Measurements from ENCODE around the gene PDCL2. TPM values are rescaled to one million over a fixed set of nuclear protein-coding genes. Genes with fewer than 3 reads are reported as not detected.

The PDCL2 gene
- total and polyA plus RNA-seq, 9 of the 15 experiments (the other 6 are each of a cell fraction or from before 2014, with no cell fraction given) = 0.62 to 2.5 (median 1.2) TPM

DNA sequence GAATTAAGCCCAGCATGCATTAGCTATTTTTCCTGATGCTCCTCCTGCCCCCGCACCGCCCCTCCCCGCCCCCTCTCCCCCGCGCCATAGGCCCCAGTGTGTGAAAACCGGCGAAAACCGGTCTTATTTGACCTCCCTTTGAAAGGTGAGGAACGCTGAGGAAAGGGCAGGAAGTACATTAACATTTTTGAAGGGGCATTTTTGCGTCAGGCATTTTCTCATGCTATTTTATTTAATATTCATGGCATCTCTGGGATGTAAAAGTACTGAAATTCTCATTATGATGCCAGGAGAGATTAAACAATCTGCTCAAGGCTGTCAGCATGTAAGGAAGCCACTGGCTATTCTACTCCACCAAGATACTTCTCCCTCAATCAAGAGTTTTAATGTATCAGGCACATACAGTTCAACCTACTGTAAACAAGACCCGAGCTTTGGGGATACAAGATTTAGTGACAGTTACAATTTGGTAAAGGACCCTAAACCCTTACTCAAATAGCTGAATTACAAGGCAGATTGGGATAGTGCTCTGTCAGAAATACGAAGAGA, 45.3 kb upstream of the PDCL2 start (continued):
- TF ChIP-seq FOXA3 (CRISPR knock-in tag; conservative IDR thresholded peaks at IDR 0.05 in 1 of 2, IDR thresholded peaks at IDR 0.05 in 1 of 2) (peak in 1 of 2 experiments; percentile 33; a peak in 1 of 4 replicates), ETV1 (tag; conservative IDR thresholded peaks at IDR 0.05; ENCODE audit: low read depth) (peak; percentile 16; the same call in 1 of the 2 replicates), NR2F6 (CRISPR knock-in tag; IDR thresholded peaks at IDR 0.05) (no peak), NR2C2 (CRISPR knock-in tag; IDR thresholded peaks at IDR 0.05) (no peak), NR2C2 (tag; IDR thresholded peaks at IDR 0.05) (peak; percentile 79)
- TF ChIP-seq, protein P1, sequence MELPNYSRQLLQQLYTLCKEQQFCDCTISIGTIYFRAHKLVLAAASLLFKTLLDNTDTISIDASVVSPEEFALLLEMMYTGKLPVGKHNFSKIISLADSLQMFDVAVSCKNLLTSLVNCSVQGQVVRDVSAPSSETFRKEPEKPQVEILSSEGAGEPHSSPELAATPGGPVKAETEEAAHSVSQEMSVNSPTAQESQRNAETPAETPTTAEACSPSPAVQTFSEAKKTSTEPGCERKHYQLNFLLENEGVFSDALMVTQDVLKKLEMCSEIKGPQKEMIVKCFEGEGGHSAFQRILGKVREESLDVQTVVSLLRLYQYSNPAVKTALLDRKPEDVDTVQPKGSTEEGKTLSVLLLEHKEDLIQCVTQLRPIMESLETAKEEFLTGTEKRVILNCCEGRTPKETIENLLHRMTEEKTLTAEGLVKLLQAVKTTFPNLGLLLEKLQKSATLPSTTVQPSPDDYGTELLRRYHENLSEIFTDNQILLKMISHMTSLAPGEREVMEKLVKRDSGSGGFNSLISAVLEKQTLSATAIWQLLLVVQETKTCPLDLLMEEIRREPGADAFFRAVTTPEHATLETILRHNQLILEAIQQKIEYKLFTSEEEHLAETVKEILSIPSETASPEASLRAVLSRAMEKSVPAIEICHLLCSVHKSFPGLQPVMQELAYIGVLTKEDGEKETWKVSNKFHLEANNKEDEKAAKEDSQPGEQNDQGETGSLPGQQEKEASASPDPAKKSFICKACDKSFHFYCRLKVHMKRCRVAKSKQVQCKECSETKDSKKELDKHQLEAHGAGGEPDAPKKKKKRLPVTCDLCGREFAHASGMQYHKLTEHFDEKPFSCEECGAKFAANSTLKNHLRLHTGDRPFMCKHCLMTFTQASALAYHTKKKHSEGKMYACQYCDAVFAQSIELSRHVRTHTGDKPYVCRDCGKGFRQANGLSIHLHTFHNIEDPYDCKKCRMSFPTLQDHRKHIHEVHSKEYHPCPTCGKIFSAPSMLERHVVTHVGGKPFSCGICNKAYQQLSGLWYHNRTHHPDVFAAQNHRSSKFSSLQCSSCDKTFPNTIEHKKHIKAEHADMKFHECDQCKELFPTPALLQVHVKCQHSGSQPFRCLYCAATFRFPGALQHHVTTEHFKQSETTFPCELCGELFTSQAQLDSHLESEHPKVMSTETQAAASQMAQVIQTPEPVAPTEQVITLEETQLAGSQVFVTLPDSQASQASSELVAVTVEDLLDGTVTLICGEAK (IDR thresholded peaks at IDR 0.05) = peak; percentile 53; the same call in 1 of the 2 replicates
- TF ChIP-seq, protein P1 (CRISPR knock-in tag; IDR thresholded peaks at IDR 0.05) = no peak
- TF ChIP-seq, protein P2, sequence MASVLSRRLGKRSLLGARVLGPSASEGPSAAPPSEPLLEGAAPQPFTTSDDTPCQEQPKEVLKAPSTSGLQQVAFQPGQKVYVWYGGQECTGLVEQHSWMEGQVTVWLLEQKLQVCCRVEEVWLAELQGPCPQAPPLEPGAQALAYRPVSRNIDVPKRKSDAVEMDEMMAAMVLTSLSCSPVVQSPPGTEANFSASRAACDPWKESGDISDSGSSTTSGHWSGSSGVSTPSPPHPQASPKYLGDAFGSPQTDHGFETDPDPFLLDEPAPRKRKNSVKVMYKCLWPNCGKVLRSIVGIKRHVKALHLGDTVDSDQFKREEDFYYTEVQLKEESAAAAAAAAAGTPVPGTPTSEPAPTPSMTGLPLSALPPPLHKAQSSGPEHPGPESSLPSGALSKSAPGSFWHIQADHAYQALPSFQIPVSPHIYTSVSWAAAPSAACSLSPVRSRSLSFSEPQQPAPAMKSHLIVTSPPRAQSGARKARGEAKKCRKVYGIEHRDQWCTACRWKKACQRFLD (CRISPR knock-in tag; IDR thresholded peaks at IDR 0.05) = peak; percentile 62; the same call in 1 of the 2 replicates
- TF ChIP-seq, protein P3, sequence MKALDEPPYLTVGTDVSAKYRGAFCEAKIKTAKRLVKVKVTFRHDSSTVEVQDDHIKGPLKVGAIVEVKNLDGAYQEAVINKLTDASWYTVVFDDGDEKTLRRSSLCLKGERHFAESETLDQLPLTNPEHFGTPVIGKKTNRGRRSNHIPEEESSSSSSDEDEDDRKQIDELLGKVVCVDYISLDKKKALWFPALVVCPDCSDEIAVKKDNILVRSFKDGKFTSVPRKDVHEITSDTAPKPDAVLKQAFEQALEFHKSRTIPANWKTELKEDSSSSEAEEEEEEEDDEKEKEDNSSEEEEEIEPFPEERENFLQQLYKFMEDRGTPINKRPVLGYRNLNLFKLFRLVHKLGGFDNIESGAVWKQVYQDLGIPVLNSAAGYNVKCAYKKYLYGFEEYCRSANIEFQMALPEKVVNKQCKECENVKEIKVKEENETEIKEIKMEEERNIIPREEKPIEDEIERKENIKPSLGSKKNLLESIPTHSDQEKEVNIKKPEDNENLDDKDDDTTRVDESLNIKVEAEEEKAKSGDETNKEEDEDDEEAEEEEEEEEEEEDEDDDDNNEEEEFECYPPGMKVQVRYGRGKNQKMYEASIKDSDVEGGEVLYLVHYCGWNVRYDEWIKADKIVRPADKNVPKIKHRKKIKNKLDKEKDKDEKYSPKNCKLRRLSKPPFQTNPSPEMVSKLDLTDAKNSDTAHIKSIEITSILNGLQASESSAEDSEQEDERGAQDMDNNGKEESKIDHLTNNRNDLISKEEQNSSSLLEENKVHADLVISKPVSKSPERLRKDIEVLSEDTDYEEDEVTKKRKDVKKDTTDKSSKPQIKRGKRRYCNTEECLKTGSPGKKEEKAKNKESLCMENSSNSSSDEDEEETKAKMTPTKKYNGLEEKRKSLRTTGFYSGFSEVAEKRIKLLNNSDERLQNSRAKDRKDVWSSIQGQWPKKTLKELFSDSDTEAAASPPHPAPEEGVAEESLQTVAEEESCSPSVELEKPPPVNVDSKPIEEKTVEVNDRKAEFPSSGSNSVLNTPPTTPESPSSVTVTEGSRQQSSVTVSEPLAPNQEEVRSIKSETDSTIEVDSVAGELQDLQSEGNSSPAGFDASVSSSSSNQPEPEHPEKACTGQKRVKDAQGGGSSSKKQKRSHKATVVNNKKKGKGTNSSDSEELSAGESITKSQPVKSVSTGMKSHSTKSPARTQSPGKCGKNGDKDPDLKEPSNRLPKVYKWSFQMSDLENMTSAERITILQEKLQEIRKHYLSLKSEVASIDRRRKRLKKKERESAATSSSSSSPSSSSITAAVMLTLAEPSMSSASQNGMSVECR (CRISPR knock-in tag; IDR thresholded peaks at IDR 0.05) = no peak
- TF ChIP-seq, protein P4, sequence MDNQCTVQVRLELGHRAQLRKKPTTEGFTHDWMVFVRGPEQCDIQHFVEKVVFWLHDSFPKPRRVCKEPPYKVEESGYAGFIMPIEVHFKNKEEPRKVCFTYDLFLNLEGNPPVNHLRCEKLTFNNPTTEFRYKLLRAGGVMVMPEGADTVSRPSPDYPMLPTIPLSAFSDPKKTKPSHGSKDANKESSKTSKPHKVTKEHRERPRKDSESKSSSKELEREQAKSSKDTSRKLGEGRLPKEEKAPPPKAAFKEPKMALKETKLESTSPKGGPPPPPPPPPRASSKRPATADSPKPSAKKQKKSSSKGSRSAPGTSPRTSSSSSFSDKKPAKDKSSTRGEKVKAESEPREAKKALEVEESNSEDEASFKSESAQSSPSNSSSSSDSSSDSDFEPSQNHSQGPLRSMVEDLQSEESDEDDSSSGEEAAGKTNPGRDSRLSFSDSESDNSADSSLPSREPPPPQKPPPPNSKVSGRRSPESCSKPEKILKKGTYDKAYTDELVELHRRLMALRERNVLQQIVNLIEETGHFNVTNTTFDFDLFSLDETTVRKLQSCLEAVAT (IDR thresholded peaks at IDR 0.05) = 0 out of 4 replicates have a peak, but pooled peaks of 1 of the 2 experiments have one; percentile 14

Data from K562 (cell line).